Measurements from ENCODE around the gene WDR43. TPM values are rescaled to one million over a fixed set of nuclear protein-coding genes. Genes with fewer than 3 reads are reported as not detected.

The WDR43 gene
- total RNA-seq, 4 donors from 2014 or later, result 15.8 to 399 (median 46.0) TPM

- DNase-seq, result no peak
- TF ChIP-seq POLR2A (IDR thresholded peaks at IDR 0.05), result no peak
- no peak for TF ChIP-seq POLR2AphosphoS5 (IDR thresholded peaks at IDR 0.05)
- TF ChIP-seq CTCF (IDR thresholded peaks at IDR 0.05), result no peak
- no peak for TF ChIP-seq EP300 (IDR thresholded peaks at IDR 0.05; ENCODE audit: low read depth)
- Histone ChIP-seq H3K9me3 (no peaks in the 10 kb centered on the region), H3K36me3 (peaks cover 0 to 19% (median 5%) of the 10 kb centered on the region in 4 donors), H3K27me3 (no peaks in the 10 kb centered on the region), H3K27ac (peak overlapping the region in 1 of 4 donors; percentile 45), H3K4me1 (no peaks in the 10 kb centered on the region), H3K4me3 (no peak overlapping the region)
- in situ Hi-C loops (cut with MboI; ENCODE audit: low pct_ligation_motif_present in 1 of 4, low pct_unique_long_range_greater_than_20kb in 1 of 4, low sequenced_read_pairs in 3 of 4), result no loop called here
- intact Hi-C loops (cut with DNase I; ENCODE audit: low total_unique reads), result no loop called here
- 0% methylated on average over 1 of the region's 1 CpG for WGBS, 2 donors (ENCODE audit: low coverage in 1 of 2)
Measured at GRCh38 chr2:28908172-28908571, 13.7 kb downstream of the WDR43 start.

- H3K27ac ChIP-seq, result no peak overlapping the region
- DNase-seq, result no peak
- H3K9me3 ChIP-seq, result no peaks in the 10 kb centered on the region
- no peak overlapping the region for H3K4me3 ChIP-seq
- 75 to 89% methylated on average over 4 to 6 of the region's 6 CpGs for WGBS, 2 donors (ENCODE audit: low coverage in 1 of 2)
- intact Hi-C loops (cut with DNase I; ENCODE audit: low total_unique reads) (no loop called here), in situ Hi-C loops (cut with MboI; ENCODE audit: low pct_ligation_motif_present in 1 of 4, low pct_unique_long_range_greater_than_20kb in 1 of 4, low sequenced_read_pairs in 3 of 4) (no loop called here)
- TF ChIP-seq POLR2A (IDR thresholded peaks at IDR 0.05) (no peak), CTCF (IDR thresholded peaks at IDR 0.05) (no peak), POLR2AphosphoS5 (IDR thresholded peaks at IDR 0.05) (no peak), EP300 (IDR thresholded peaks at IDR 0.05; ENCODE audit: low read depth) (no peak)
- H3K36me3 ChIP-seq, result peaks cover 0 to 35% (median 12%) of the 10 kb centered on the region in 4 donors
- H3K27me3 ChIP-seq, result no peaks in the 10 kb centered on the region
- H3K4me1 ChIP-seq, result no peaks in the 10 kb centered on the region
Measured at GRCh38 chr2:28909655-28910353, 15.3 kb downstream of the WDR43 start.

GRCh38 chr2:28915939-28916338 is 21.5 kb downstream of the WDR43 start:
- H3K27ac ChIP-seq, result no peak overlapping the region
- in situ Hi-C loops (cut with MboI; ENCODE audit: low pct_ligation_motif_present in 1 of 4, low pct_unique_long_range_greater_than_20kb in 1 of 4, low sequenced_read_pairs in 3 of 4) (no loop called here), intact Hi-C loops (cut with DNase I; ENCODE audit: low total_unique reads) (no loop called here)
- H3K4me3 ChIP-seq, result no peak overlapping the region
- no peaks in the 10 kb centered on the region for H3K27me3 ChIP-seq
- no peaks in the 10 kb centered on the region for H3K9me3 ChIP-seq
- no peak for DNase-seq
- TF ChIP-seq POLR2AphosphoS5 (IDR thresholded peaks at IDR 0.05) (no peak), POLR2A (IDR thresholded peaks at IDR 0.05) (no peak), EP300 (IDR thresholded peaks at IDR 0.05; ENCODE audit: low read depth) (no peak), CTCF (IDR thresholded peaks at IDR 0.05) (no peak)
- peaks cover 0 to 46% (median 23%) of the 10 kb centered on the region in 4 donors for H3K36me3 ChIP-seq
- WGBS, 2 donors (ENCODE audit: low coverage in 1 of 2), result 89% methylated on average over 1 of the region's 1 CpG
- no peaks in the 10 kb centered on the region for H3K4me1 ChIP-seq

- Histone ChIP-seq H3K27ac (no peak overlapping the region), H3K27me3 (no peaks in the 10 kb centered on the region), H3K4me3 (no peak overlapping the region), H3K9me3 (no peaks in the 10 kb centered on the region), H3K36me3 (peaks cover 0 to 67% (median 22%) of the 10 kb centered on the region in 4 donors), H3K4me1 (no peaks in the 10 kb centered on the region)
- WGBS, 2 donors (ENCODE audit: low coverage in 1 of 2), result 89 to 91% methylated on average over 4 of the region's 4 CpGs
- no peak for DNase-seq
- intact Hi-C loops (cut with DNase I; ENCODE audit: low total_unique reads) (no loop called here), in situ Hi-C loops (cut with MboI; ENCODE audit: low pct_ligation_motif_present in 1 of 4, low pct_unique_long_range_greater_than_20kb in 1 of 4, low sequenced_read_pairs in 3 of 4) (no loop called here)
- TF ChIP-seq POLR2AphosphoS5 (IDR thresholded peaks at IDR 0.05) (no peak), POLR2A (IDR thresholded peaks at IDR 0.05) (no peak), EP300 (IDR thresholded peaks at IDR 0.05; ENCODE audit: low read depth) (no peak), CTCF (IDR thresholded peaks at IDR 0.05) (no peak)
Measured at GRCh38 chr2:28926847-28927246, 32.4 kb downstream of the WDR43 start.

Data from transverse colon (tissue), 4 donors.